Glomerular endothelial cell (primary cell): ENCODE results near the gene DDX59. TPM values are rescaled to one million over a fixed set of nuclear protein-coding genes. Genes with fewer than 3 reads are reported as not detected.
A peak's percentile ranks its signal among the peaks of the same experiment; 100 is the strongest.

Experiments used
- DNase-seq: peaks from one replicate; pipeline ENCODE4 v3.0.0-alpha.2; 2011; ENCODE audit warnings: low read depth, low spot score; ENCODE audit errors: extremely low read depth
- total RNA-seq: library from RNA; depleted of rRNA; stranded (reverse); fragments of >200 nt; gene quantifications from 2 replicates; pipeline ENCODE4 v1.2.3, GENCODE V29; 2015

DDX59 gene
- 8.9 and 17.9 TPM in 2 replicates for total RNA-seq

DNA sequence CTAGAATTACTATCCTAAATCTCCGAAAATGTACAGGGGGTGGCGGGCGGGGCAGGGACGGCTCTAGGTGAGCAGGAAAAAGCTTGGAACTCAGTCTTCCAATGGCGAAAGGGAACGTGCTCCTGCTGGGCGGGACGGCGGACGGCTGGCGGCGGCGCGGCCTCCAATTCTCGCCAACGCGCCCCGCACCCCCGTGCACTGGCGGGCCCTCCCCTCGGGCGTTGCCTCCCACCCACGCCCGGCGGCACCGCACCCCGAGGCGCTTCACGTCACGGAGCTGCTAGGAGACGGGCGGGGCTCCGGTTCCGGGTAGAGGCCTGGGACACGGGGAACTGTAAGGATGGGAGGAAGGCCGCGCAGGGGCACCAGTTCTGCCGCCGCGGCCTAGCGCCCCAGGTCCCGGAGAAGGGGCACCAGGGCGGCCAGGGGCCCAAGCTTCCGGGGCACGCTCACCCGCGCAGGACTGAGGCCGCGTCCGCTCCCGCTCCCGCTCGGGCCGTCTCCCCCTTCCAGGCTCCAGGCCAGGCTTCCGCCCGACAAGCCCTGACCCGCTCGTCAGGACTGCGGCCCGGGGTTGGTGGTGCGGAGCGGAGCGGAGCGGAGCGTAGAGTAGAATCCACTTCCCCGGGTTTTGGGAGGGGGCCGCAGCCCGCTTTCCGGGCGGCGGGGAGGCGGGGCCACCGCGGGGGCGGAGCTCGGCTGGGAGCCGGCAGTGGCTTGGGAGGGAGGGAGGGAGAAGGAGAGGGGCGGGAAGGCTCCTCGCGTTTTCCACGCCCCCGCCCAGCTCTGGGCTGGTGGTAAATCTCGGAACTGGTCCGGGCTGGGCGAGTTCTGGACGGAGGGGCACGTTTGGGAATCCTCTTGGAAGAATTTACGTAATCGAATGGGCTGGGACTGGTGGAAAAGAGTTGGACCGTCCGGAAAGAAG, at the start of gene DDX59:
Gene DDX59 (minus strand): TSS at position 594 of the 928 bp plus-strand sequence. CDS start 3,167 bp downstream, outside the sequence.
- peak; percentile 87 for DNase-seq

- no peak for DNase-seq
Observed at GRCh38 chr1:200714504-200715187, 44.9 kb upstream of the DDX59 start.

GRCh38 chr1:200710166-200710565, 40.5 kb upstream of the DDX59 start:
- no peak for DNase-seq

- no peak for DNase-seq
Observed at GRCh38 chr1:200708769-200709168, 39.1 kb upstream of the DDX59 start.

- DNase-seq = no peak
Observed at GRCh38 chr1:200708161-200708560, 38.5 kb upstream of the DDX59 start.

- no peak for DNase-seq
Observed at GRCh38 chr1:200707116-200707515, 37.4 kb upstream of the DDX59 start.

DNA sequence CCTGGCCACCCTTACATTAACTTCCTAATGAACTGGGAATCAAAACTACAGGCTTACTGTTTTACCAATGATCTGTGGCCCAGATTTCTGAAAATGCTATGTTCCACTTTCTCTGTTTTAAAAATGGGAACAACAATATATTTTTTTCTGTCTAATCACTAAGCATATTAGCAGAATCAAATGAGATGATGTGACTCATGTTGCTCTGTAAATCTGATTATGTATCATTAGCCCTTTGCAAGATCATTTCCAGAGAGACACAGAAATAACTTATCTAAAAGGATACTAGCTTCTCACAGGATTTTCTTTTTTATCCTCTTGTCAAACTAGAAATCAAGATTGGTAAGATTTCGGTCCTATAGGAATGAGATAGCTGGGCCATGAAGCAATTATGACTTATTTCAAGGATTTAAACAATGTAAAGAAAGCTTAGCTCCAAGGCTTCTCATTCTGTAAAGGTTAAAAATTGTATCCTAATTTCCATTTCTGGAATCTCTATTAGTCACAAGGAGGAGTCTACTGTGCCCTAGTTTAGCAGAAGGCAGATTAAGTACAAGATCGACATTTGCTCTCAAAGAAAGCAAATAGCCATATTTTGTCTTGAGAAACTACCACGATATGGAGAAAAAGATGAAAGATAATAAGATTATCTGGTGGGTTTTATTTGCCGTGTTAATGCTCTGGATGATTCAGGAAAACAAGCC, 36.6 kb upstream of the DDX59 start:
- DNase-seq = no peak

GRCh38 chr1:200704986-200705500, 35.3 kb upstream of the DDX59 start:
- no peak for DNase-seq

DNA sequence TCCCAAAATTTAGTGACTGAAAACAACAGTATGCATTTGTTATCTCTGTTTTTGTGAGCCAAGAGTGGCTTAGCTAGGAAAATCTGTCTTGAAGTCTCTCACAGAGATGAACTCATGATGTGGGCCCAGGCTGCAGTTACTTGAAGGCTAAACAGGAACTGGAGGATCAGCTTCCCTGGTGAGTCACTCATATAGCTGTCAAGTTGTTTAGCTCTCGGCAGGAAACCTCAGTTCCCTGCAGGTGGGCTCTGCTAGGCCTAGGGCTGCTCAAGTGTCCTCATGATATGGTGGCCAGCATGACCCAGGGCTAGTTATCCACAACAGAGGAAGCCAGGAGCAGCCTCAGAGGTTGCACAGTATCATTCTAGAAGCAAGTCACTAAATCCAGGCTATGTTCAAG, 30.2 kb upstream of the DDX59 start:
- DNase-seq = peak; percentile 25

DNA sequence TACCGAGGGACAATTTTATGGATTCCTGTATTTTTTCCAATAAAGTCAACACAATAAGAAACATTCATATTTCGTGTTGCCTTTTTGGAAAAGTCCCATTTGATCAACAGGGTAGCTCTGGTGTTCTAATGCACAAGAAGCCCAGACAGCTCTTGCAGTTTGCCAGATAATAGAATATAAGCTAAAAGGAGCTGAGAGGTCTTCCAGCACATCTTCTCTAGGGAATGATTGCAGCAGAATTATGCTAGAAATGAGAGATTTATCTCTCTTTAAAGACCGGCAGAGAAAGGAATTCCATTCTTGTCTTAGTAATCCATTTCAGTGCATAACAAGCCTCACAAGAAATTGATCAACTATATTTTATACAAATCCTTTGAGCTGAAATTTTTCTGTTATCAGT, 25.0 kb upstream of the DDX59 start:
- no peak for DNase-seq

DNA sequence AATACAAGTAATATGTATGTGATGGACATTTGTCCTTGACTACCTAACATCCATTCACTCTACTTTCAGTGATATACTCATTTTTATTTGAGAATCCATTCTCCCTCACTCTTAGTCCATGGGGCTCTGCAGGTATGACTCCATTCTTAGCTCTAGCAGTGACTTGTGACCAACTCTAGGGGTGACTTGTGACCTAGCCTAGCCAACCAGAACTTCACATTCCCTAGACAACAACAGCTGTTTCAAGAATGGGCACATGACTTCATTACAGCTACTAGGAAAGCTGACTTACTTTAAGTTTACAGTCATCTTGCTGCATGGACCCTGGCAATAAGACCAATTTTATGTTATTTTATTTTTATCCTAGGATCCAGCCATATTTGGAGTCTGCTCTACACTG, 23.6 kb upstream of the DDX59 start:
- no peak for DNase-seq

- DNase-seq = no peak
Observed at GRCh38 chr1:200692316-200692715, 22.6 kb upstream of the DDX59 start.

GRCh38 chr1:200686620-200687019, 16.9 kb upstream of the DDX59 start:
- DNase-seq = no peak

DNA sequence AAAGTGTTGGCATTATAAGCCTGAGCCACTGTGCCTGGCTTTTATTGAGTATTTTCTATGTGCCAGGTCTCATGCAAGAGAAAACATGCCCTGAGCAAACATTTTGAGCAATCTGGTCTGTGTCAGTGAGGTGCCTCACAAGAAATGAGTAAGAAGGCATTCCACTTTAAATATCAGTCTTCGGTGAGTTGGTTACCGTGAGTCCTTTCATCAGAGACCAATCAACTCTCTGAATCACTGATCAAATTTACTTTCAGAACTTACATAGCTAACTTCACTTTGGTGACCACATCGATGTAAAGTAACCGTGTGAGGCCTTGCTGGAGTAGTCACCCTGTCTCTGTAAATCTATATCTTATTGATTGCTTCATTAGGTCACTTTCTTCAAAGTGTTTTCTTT, 14.3 kb upstream of the DDX59 start:
- no peak for DNase-seq

- DNase-seq = no peak
Observed at GRCh38 chr1:200683298-200683697, 13.6 kb upstream of the DDX59 start.

- DNase-seq = no peak
Observed at GRCh38 chr1:200681231-200681630, 11.5 kb upstream of the DDX59 start.

GRCh38 chr1:200676829-200677228, 7.1 kb upstream of the DDX59 start:
- DNase-seq = no peak

- DNase-seq = no peak
Observed at GRCh38 chr1:200675588-200675852, 5.8 kb upstream of the DDX59 start.

DNA sequence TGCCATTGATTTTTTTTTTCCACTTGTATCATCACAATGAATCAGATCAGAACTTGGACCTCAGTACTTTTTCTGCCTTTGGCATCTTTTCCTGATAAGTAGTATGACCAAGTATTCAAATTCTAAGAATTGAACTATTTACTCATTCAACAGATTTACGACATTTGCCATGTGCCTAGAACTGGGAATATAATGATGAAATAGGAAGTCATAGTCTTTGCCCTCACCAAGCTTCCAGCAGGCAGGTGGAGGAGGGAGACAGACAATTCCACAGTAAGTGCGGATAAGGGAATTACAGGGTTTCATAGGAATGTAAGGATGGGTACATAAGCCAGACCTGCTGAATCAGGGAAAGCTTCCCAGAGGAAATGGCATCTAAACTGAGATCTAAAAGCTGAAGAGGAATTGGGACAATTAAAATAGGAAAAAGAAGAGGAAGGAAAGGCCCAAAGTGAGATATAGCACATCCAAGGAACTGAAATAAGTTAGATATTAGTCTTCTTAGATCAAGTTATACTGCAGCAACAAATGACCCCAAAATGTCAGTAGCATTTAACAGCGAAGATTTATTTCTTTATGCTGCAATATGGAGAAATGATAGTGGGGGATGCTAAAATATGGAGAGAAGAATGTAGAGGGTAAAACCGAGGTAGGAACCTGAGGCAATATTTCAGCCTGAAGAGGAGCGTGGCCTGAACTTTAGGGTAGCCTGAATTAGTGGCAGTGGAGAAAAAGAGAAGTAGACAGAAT, 5.3 kb upstream of the DDX59 start:
- no peak for DNase-seq

GRCh38 chr1:200673952-200674823, 4.5 kb upstream of the DDX59 start:
- no peak for DNase-seq
